Right lobe of liver (tissue), 6 donors: ENCODE measurements around the gene EPS8. TPM values are rescaled to one million over a fixed set of nuclear protein-coding genes. Genes with fewer than 3 reads are reported as not detected.

Experiments
- ATAC-seq, 4 donors: fragments of 200-7000 bp; cut with Tn5 transposase; one replicate each; pipeline ENCODE4 v1.9.1; 2020; ENCODE audit warnings: mild to moderate bottlenecking in 4 of 4, moderate library complexity in 4 of 4
- DNase-seq, 3 donors: peaks; one replicate each; pipeline ENCODE4 v3.0.0-alpha.2; 2020
- H3K27ac ChIP-seq, 3 donors: fragments of 200-600 bp; one replicate each; pipeline ENCODE4 v1.8.0; 2022
- H3K27me3 ChIP-seq, 2 donors: fragments of 200-600 bp; one replicate each; pipeline ENCODE4 v1.8.0; 2022
- H3K36me3 ChIP-seq, 4 donors: fragments of 200-600 bp; sonication (generic) in 1 of 4; one replicate each; pipeline versions ENCODE4 v1.5.1 to v1.8.0; 2017 to 2022; ENCODE audit warnings: control low read depth in 1 of 4
- H3K4me1 ChIP-seq, 4 donors: fragments of 200-600 bp; sonication (generic) in 1 of 4; one replicate each; pipeline versions ENCODE4 v1.5.1 to v1.8.0; 2017 to 2022; ENCODE audit warnings: control low read depth in 1 of 4
- H3K4me3 ChIP-seq, 3 donors: fragments of 200-600 bp; one replicate each; pipeline ENCODE4 v1.8.0; 2022
- H3K9me3 ChIP-seq, 4 donors: fragments of 200-600 bp; sonication (generic) in 1 of 4; one replicate each; pipeline versions ENCODE4 v1.5.1 to v1.8.0; 2017 to 2022; ENCODE audit warnings: control low read depth in 1 of 4
- POLR2A ChIP-seq: fragments of 450-650 bp; IDR thresholded peaks from one replicate; pipeline ENCODE4 v1.6.1; 2017; ENCODE audit warnings: antibody characterized with exemption, mild to moderate bottlenecking
- WGBS: methylation state at CpG from one replicate; pipeline ENCODE4 v1.1.6; 2018; ENCODE audit warnings: low coverage, low lambda C conversion rate; ENCODE audit not compliant: insufficient coverage; ENCODE audit errors: missing lambda C conversion rate; 5-methylcytosine and 5-hydroxymethylcytosine counted together
- intact Hi-C, 2 donors: fragments of 100-400 bp; cut with DNase I; formaldehyde crosslinking; loops; one replicate each; pipeline versions ENCODE4 v1.11.2 to v1.14.1; 2022
- total RNA-seq, 6 experiments: library from RNA; depleted of rRNA in 2 of 6; stranded (reverse); fragments of >200 nt in 2 of 6; fragmentation: NEBNext Ultra II Directional in 3 of 6; extraction: Animal tissue kit (Norgen Biotek cat#: 25700) in 3 of 6; gene quantifications; one replicate each; pipeline versions ENCODE4 v1.1.0 to v1.2.4, GENCODE V29; 2016 to 2023
- TF ChIP-seq, protein P1 (sequence below), 4 donors: fragments of 200-600 bp in 3 of 4; fragments of 450-650 bp in 1 of 4; IDR thresholded peaks; one replicate each; pipeline versions ENCODE4 v1.5.1 to v1.8.0; 2016 to 2022; ENCODE audit warnings: antibody characterized with exemption in 4 of 4, mild to moderate bottlenecking in 2 of 4
- donor health status: DM: no; HTN: yes; CAD: no.
- donor health status: DM: no; HTN: no; CAD: no.
- donor health status: DM: no; HTN: no; CAD: no.
- donor health status: DM: no; HTN: yes; CAD: no.
- donor health status: DM: no; HTN: yes; CAD: no.

The EPS8 gene
- total RNA-seq, 6 experiments from 2014 or later: 21.3 to 44.8 (median 28.2) TPM

DNA sequence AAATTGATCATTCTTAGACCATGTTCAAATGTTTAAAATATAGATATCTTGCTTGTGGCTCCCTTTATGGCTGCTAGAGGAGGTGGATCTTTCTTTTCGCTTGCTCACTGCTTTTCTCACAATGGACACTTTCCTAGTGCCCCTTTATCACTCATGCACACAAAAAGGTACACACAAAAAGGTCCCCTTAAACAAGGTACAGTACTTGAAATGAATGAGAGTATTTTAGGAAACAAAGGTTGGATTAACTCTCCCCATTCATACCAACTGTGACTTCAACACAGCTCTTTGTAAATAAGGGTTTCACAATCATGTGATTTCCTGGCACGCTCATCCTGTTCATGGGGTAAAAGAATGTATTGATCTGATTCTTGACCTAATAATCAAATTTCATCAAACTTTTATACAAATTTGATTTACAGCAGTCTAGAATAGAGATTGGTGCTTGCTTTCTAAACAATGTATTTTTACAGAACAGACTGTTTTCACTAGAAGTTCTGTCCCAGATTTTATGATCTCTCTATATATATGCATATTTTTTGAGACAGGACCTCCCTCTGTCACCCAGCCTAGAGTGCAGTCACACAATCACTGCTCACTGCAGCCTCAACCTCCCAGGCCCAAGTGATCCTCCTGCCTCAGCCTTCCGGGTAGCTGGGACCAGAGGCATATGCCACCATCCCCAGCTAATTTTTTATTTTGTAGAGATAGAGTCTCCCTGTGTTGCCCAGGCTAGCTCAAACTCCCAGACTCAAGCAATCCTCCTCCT, 34.4 kb upstream of the EPS8 start:
- intact Hi-C loops: no loop called here
- Histone ChIP-seq H3K27ac (peak overlapping the region in 2 of 3 donors; percentile 17 to 44), H3K9me3 (no peaks in the 10 kb centered on the region), H3K27me3 (no peaks in the 10 kb centered on the region), H3K4me3 (no peak overlapping the region), H3K4me1 (peaks cover 0 to 22% (median 4%) of the 10 kb centered on the region in 4 donors), H3K36me3 (no peaks in the 10 kb centered on the region)
- WGBS: 27% methylated on average over 3 of the region's 3 CpGs
- TF ChIP-seq, protein P1, sequence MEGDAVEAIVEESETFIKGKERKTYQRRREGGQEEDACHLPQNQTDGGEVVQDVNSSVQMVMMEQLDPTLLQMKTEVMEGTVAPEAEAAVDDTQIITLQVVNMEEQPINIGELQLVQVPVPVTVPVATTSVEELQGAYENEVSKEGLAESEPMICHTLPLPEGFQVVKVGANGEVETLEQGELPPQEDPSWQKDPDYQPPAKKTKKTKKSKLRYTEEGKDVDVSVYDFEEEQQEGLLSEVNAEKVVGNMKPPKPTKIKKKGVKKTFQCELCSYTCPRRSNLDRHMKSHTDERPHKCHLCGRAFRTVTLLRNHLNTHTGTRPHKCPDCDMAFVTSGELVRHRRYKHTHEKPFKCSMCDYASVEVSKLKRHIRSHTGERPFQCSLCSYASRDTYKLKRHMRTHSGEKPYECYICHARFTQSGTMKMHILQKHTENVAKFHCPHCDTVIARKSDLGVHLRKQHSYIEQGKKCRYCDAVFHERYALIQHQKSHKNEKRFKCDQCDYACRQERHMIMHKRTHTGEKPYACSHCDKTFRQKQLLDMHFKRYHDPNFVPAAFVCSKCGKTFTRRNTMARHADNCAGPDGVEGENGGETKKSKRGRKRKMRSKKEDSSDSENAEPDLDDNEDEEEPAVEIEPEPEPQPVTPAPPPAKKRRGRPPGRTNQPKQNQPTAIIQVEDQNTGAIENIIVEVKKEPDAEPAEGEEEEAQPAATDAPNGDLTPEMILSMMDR (IDR thresholded peaks at IDR 0.05): no peak
- TF ChIP-seq POLR2A: no peak
- DNase-seq (peak in 1 of 3 donors; percentile 58), ATAC-seq (peak; percentile 91 to 95 (median 92))

DNA sequence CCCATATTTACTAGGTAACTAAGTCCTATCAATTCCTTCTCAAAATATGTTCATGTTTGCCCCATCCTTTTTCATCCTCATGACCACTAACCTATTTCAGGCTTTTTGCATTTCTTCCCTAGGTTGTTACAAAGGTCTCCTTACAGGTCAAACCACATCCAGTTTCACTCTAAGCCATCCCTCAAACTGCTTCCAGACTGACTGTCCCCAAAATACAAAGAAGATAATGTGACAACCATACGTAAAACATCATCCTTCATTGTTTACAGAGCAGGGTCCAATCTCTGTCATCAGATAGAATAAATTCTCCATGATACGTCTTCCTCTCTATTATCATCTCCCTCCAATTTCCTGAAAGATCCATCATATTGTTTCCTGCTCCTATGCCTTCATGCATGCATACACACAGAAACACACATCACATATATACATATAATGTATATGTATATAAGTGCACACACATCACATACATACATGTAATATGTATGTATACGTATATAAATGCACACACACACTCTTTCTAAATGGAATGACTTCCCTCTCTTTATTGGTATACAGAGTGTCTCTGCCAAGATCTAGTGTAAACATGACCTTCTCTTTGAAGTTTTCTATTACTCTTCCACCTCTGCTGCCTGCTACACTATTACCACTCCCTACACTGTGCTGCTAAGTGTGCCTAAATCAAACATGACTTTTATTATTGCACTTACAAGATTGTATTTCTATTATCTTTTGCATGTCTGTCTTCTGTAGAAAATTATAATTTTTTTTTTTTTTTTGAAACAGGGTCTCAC, 30.7 kb upstream of the EPS8 start:
- no peaks in the 10 kb centered on the region for H3K9me3 ChIP-seq
- H3K27ac ChIP-seq: no peak overlapping the region
- no peak overlapping the region for H3K4me3 ChIP-seq
- ATAC-seq (peak; percentile 77 to 88 (median 84)), DNase-seq (no peak)
- H3K36me3 ChIP-seq: no peaks in the 10 kb centered on the region
- 40% methylated on average over 3 of the region's 3 CpGs for WGBS
- no peaks in the 10 kb centered on the region for H3K27me3 ChIP-seq
- TF ChIP-seq, protein P1 (IDR thresholded peaks at IDR 0.05): no peak
- no peak for TF ChIP-seq POLR2A
- intact Hi-C loops: no loop called here
- H3K4me1 ChIP-seq: peaks cover 0 to 22% (median 4%) of the 10 kb centered on the region in 4 donors

DNA sequence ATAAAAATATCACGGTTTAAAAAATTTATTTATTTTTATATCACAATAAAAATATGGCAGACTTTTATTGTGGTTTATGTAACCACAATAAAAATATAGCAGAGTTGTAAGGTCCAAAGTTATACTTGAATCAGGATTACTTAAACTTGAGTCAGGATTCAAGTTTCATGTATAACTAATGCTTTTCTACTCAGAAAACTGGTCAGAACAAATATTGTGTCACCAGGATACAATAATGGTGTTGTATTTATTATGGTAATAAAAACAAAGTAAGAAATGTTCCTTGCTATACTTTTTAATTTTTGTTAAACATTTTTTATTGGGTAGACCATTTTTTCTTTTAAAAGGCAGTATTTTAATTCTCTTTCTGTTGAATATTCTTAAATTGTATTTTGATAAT, 29.2 kb upstream of the EPS8 start:
- ATAC-seq: no peak

DNA sequence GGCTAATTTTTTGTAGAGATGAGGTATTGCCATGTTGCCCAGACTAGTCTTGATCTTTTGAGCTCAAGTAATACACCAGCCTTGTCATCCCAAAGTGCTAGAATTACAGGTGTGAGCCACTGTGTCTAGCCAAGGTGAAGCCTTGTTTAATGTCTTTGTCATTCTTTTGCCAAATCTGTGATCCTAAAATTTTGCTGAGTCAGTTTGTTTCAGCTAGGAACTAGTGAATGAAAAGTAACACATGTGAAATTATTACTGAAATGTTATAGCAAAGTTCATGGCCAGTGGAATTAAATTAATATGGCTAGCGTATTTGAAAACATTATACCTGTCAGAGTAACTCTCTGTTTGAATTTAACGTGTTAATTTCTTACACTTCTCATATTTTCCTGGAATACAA, 26.5 kb upstream of the EPS8 start:
- Histone ChIP-seq H3K4me1 (peaks cover 0 to 7% (median under 1%) of the 10 kb centered on the region in 4 donors), H3K4me3 (no peak overlapping the region), H3K9me3 (no peaks in the 10 kb centered on the region), H3K36me3 (no peaks in the 10 kb centered on the region), H3K27ac (no peak overlapping the region), H3K27me3 (no peaks in the 10 kb centered on the region)
- 70% methylated on average over 2 of the region's 2 CpGs for WGBS
- DNase-seq (no peak), ATAC-seq (no peak)
- intact Hi-C loops: no loop called here
- TF ChIP-seq, protein P1 (IDR thresholded peaks at IDR 0.05): no peak
- TF ChIP-seq POLR2A: no peak

More for the DNA sequence above, 29.2 kb upstream of the EPS8 start:
- DNase-seq: no peak
- Histone ChIP-seq H3K36me3 (no peaks in the 10 kb centered on the region), H3K27me3 (no peaks in the 10 kb centered on the region), H3K27ac (no peak overlapping the region), H3K9me3 (no peaks in the 10 kb centered on the region), H3K4me3 (no peak overlapping the region), H3K4me1 (peaks cover 0 to 15% (median under 1%) of the 10 kb centered on the region in 4 donors)
- intact Hi-C loops: no loop called here
- 92% methylated on average over 1 of the region's 1 CpG for WGBS
- TF ChIP-seq POLR2A: no peak
- TF ChIP-seq, protein P1 (IDR thresholded peaks at IDR 0.05): no peak
